HG03571 (cell line): Measurements from ENCODE around the gene GFPT2.

Source experiments
- ATAC-seq: cut with Tn5 transposase; IDR thresholded peaks from one replicate; pipeline ENCODE4 v1.9.1; 2021; ENCODE audit not compliant: unreplicated experiment

Gene GFPT2

DNA sequence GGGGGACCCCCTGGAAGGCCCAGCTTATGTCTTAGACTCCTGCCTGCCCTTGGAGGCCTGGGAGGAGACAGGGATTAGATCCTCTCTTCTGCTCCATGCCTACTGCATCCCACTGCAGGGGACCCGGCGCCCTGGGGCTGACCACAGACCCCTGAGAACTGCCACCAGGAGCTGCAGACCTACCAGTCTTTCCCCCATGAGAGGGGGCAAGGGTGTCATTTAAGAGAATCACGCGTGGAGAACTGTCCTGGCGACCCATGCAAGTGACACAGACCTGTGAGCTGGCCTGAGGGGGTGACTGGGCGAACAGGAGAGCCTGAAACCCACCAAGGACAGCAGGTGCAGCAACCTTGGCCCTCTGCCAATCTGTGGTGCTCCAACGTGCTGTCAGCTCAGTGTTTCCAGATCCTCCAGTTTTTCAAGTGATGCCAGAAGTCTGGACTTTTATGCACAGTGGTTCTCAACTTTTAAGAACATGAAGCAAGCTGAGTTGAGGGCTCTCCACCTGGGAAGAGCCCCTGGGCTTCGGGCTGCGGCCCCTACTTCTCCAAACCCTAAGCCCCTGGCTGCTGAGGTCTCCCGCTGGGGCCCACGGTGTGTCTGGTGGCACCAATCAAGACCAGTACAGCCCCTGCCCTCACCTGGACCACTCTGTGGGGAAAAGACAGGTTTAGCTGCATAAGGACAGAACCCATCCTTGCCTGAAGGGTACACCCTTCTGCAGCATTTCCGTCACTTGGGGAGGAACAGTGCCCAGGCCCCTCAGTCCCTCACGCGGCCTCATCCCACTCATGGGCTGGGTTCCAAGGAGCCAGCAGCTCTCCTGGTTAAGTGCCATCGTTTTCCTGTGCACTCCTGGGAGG lies 18.2 kb downstream of the GFPT2 start:
- ATAC-seq, result no peak

DNA sequence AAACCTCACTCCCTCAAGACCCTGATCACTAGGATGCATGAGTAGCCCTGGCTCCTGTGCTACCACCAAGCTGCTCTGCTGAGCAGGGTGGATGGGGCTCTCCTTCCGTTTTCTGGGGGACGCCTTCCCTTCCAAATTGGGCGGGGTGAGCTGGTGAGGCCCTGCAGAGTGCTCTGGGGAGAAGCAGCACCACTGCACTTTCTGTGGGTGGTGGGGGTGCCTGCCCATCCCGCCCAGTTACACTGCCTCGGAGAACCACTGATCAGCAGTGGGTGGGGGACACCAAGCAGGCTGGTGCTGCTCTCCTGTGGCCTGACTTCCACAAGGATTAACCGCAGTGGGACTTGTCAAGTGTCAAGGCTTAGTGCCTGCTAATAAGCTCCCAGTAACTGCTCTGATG lies 19.0 kb downstream of the GFPT2 start:
- ATAC-seq, result no peak

DNA sequence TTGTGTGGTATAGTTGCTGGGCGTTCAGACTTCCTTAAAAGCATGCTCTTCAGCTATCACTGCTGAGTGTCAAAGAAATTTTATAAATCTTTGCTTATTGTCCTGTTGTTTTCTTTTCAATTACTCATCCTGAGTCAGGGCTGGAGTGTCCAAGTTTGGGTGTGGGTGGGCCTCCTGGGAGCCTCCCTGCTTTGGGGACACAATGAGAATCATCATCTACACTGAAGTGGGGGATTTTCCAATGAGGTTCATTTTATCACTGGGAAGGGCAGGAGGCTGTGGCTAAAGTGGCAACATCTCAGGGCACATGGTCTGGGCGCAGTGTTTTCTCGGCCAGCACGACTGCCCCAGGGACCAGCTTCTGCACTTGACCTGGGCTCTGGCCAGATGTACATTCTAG lies 19.5 kb downstream of the GFPT2 start:
- ATAC-seq, result no peak

DNA sequence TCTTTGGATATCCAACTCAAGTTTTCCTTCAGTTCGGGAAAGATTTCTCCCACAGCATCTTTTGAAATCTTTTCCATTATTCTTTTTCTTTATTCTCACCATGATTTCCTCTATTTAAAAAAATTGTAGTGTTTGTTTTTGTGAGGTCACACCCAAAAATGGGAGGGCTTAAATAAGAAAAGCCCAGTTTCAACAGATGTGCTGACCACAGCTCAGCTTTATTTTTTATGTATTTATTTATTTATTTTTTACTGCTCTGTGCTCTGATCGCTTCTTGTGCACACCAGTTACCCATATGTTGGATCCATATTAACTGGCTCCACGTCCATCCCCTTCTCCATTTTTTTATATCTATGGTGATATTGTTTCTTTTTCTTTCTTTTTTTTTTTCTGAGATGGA lies 20.3 kb downstream of the GFPT2 start:
- ATAC-seq, result no peak

DNA sequence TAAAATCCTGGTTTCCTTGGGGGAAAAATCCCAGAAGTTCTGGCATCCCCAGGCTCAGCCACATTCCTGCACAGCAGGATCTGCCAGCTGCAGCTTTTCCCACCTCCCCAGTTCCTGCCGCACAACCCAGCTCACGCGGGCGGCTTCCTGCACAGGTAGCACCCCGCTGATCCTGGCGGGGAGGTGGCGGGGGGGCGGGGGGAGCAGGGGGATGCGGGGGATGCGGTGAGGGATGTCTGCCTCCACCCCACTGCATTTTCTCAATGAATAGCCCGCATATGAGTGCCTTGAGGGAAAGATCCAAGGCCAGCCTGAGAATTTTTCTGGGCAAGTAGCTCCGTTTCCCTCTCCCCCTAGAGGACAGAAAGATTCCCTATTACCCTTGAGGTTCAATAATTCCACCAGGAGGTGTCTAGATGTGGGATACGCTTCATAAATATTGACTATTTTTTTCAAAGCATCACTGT lies 21.1 kb downstream of the GFPT2 start:
- no peak for ATAC-seq

DNA sequence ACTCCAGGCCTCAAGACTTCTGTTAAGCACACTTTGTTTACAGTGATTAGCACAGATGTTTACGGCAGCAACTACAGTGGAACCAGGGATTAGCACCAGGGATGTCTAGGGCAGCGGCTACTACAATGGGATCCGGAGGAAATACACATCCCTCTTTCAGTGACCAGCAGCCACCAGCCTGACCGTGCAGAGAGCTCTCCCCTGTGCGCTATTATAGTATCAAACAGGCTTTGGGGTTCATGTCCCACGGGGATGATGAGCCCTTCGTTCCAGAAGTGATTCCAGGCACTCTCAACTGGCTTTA lies 21.5 kb downstream of the GFPT2 start:
- no peak for ATAC-seq

DNA sequence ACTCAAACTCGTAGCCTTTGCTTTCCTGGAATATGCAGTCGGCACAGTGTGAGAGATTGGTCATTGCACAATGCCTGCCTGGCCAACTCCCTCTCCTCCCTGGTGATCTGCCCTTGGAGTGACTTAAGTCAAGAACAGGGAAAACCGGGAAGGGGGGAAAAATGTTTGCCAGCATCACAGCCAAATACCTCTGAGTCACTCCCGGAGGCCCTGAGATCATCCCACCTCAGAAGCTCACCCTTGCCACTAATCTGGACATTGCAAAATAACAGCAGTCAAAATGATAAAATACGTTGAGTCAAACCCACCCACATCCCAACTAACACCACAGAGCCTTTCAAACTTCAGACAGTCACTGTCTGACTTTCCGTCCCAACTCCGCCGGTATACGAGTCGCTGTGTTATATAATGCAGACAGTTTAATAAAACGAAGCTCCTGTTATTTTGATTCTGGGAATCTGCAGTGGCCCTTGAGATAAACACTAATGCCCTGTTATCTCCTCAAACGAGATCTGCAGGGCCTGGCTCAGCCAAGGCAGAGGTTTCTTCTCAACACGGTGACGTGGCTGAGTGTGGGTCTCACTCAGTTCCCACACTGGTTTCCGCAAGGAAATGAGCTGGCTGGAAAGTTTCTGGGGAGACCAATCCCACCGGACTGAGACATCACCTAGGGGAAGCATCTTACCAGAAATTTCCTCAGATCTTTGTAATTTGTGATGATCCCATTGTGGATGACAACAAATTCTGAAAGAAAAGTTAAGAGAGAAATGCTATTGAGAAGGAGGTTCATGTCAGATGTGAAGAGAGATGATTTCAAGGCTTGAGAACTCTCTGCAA lies 22.1 kb downstream of the GFPT2 start:
- no peak for ATAC-seq

DNA sequence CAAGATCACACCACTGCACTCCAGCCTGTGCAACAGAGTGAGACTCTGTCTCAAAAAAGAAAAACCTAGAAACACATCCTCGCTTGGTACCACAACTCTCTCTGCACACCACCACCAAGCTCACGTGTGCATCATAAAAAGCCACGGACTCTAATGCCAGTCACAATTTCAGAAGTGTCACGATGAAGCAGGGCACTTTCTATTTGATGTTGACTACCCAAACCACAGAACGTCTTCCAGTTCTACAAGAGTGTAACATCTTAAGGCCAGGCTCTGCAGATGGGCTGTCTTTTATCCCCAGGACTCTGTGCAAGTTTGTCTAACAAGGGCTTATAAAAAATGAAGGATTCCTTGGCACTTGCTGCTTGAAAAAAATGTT lies 22.9 kb downstream of the GFPT2 start:
- no peak for ATAC-seq

DNA sequence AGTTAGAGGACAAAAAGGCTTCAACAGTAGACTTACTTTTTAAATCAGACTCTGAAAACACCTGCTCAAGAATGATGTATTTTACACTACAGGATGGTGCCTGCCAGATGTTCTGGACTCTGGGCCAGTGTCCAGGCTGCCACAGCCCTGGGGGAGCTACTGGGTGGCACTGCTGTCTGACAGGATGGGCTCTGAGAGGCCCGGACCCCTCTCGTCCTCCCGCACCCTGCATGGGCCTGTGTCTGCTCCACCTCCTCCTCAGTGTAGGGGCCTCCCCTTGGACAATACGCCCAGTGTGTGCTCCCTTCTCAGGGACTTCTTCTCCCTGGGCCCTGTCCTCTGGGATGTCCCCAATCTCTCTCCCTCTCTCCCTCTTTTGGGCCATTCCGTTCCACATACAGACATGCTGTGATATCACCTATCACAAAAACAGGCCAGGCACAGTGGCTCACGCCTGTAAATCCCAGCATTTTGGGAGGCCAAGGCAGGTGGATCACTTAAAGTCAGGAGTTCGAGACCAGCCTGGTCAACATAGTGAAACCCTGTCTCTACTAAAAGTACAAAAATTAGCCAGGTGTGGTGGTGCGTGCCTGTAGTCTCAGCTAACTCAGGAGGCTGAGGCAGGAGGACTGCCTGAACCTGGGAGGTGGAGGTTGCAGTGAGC lies 23.4 kb downstream of the GFPT2 start:
- ATAC-seq, result no peak

DNA sequence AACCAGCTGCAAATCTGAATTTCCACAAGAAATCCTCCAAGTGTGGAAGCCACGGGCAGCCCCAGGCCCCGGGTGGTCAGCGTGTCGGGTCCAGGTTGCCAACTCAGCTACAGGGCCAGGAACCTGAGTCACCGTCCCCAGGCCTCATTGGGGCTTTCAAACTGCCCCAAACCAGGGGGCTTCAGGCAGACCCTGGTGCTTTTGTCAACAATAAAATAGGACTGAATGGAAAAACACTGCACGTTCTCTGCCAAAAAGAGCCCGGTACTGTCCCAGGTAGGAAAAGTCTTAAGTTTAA lies 24.0 kb downstream of the GFPT2 start:
- no peak for ATAC-seq

DNA sequence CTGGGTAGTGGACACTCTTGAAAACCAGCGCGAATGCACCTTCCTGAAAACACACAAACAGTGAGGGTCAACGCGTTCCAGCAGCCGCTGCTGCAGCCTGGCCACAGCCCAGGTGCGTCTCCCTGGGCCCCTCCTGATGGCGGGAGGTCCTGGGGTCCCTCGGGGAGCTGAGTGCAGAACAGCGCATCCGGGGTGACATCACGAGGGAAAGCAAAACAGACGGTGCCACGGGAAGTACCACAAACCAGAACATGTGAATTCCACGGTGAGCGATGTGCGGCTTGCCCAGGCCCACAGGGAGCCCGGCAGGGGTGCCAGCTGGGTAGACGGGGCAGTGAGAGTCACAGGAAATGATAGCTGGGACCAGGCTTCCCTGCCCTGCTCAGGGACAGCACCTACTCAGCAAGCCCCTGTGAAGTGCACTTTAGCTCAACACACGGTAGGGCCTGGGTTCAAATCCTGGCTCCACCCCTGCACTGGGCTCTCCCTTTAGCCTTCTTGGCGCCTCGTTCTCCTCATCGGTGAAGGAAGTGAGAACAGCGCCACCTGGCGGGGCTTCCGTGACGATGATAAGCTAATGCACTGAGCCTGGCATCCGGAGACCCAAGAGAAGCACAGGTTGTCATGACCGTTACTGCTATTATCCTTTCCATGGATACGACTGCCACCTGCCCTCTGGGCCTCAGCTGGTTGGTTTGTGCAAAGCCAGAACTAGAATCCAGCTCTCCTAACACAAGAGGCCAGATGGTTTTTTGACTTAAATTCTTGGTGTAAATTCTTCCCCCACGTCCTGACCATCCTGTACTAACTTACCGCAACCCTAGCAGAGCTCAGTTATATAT lies 24.6 kb downstream of the GFPT2 start:
- peak; percentile 74 for ATAC-seq

DNA sequence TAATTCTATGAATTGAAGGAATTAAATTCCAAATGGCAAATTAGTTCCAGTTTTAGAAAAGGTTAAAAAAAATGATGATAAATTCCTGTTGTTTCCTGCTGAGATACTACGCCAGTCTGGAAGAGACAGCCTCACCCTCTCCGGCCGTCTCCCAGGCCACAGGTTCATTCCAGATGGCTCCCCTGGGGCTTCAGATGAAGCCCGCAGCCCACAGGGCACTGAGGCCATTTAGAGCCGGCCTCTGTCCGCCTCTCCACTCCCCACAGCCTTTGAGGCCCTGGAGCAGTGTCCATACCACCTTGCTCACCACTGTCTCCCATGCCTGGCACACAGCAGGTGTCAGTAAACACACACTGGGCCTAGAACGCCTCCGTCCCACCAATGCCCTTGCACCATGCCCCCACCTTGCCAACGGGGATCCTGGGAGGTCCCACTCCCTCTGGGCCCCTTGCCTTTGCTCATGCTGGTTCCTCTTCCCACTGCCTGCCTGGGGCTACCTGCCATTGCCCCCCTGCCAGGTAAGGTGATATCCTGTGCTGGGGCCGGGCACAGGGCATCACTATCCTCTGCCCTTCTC lies 26.1 kb downstream of the GFPT2 start:
- no peak for ATAC-seq

DNA sequence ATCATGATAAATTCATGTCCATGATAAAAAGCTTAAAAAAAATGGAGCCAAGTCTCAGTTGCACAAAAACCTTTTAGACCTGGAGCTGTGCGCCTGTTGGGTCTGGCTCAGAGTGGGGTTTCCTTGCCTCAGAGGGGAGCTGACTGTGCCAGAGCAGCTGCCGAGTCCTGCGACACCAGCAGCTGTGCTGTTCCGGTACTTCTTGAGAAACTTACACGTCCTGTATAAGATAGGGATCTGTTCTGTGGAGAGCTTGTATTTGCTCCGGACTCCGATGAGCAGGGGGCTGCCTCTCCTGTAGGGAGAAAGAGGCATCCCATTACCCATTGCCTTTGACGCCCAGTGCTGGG lies 28.6 kb downstream of the GFPT2 start:
- no peak for ATAC-seq

DNA sequence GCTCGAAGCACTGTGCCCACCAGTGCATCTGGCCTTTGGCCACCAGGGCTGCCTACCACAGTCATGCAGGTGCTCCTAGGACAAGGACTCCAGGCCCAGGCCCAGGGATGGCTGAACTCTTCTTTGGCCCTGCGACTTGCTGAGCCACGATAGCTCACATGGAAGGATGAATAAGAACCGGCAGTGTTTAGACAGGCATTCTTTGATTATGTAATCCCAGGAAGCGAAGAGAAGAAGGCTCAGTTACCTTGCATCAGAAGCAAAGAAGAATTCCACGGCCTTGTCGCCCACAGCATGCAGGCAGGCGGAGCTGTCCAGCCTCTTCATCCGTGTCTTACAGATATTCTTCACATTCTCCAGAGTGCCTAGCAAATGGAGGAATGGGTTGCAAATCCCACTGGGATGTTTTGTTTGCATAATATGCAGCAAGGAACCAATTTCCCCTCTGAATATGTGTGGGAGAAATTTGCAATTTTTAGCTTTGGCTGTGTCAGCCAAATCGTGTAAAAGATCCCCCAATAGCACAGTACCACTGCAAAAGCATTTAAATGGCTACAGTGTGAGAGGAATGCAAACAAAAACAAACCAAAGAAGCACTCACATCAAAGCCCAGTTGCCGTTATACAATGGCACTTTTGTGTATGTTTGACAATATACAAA lies 29.1 kb downstream of the GFPT2 start:
- ATAC-seq, result no peak

DNA sequence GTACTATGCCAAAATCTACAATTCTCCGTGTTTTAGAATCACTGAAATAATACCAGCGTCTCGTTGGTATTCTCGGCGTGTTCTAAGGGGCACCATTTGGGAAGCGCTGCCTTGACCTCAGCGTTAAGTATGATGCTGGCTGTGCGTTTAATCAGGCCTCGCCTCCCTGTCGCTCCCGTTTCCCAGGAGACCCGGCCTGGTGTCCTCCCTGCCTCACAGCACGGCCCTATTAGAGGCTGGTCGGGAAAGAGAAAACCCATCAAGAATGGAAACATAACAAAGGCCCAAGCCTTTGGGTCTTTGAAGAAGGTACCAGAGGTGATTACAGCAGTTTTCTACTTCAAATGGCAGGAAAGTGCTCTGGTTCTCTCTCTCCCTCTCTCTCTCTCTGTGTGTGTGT lies 30.0 kb downstream of the GFPT2 start:
- ATAC-seq, result no peak

DNA sequence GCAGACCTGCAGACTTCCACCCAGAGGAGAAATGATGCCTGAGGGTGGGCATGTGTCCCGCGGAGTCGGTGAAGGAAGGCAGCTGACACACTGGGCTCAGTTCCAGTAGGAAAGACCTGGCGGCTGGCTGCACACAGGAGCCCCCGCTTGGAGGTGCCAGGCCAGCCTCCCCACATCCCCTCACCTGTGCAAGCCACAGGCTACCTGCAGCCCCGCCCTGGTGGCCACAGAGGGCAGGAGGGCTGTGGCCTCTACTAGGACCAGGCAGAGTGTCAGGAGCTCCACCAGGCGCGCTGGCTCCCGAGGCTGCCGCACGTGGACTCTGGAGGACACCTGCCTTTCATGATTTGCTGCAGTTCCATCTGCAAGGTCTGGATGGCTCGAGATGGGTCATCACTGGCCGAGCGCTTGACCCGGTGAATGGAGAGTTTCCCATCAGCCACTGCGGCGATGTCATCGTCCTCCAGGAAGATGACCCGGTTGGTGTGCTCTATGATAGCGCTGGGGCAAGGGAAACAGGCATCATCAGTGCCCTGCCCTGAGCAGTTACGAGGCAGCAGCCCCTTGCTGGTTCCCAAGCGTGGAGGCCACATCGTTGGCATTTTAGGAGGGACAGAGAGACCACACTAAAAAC lies 34.6 kb downstream of the GFPT2 start:
- no peak for ATAC-seq

DNA sequence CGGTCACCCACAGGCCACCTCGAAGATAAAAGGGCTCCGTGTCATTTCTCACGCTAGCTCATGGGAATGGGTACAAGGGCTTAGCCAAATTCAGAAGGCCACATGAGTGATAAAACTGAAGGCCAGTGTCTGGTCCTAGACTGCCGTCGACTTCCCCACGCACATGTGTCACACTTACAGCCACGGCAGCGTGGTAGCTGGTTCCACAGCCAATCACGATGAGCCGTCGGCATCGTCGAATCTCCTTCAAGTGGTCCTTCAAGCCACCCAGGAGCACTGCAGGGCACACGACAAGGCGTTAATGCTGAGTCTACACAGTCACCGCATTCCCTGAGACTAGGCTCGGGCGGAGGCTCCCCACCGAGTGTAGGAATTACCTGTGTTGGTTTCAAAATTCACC lies 36.5 kb downstream of the GFPT2 start:
- ATAC-seq, result no peak

DNA sequence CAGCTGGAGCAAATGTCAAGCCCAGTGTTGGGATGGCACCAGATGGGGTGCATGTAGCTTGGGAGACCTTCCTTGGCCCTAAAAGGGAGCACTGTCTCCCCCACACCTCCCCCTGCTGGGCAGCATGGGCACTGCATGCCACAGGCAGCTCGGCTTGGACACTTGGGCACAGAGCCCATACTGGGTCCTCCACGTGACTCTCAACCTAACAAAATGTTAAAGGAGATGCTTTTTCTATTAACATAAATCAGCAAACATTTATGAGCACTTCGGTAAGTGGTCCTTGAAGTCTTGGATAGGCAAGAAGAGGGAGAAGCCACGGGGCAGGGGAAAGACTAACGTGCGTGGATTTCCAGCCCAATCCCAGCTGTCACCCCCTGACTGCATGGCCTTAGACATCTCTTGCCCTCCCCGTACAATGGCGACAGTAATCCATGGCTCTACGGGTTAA lies 37.3 kb downstream of the GFPT2 start:
- ATAC-seq, result peak; percentile 67

DNA sequence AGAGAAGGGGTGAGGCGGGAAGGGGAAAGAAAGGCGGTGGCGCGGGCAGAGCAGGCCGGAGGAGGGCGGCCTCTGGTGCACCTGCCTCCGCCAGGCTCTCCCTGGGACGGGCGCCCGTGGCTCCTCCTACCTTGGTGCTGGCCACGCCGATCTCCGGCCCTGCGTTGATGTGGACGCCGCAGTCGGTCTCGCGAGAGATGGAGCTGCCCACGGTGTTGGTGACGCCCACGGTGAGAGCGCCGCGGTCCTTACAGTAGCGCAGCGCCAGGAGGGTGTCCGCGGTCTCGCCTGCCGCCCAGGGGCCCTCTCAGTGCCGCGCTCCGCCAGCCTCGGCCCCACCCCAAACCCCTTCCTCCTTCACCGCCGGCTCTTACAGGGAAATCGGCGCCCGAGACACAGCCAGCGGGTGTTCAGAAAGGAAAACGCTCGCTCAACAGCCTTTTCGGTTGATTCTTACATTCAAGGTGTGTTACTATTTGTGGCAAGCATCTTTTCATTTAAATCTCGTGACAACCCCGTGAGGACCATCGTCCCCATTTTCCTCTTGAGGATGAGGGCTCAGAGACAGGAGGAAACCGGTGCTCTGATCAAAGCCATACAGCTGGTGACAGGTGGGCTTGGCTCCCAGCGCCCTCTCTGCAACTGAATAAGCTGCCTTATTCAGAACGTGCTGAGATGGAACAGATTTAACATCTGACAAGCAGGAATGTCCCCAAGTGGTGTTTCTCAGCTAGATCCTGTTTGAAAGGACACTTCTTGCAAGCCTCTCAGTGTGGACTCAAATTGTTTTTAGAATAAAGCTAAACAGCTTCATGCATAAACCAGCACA lies 39.2 kb downstream of the GFPT2 start:
- ATAC-seq, result no peak
